Natural killer cell (primary cell): Measurements from ENCODE around the gene PROCA1. TPM values are rescaled to one million over a fixed set of nuclear protein-coding genes. Genes with fewer than 3 reads are reported as not detected.
A peak's percentile ranks its signal among the peaks of the same experiment; 100 is the strongest.

Experiments
- ATAC-seq, 3 donors: fragments of 150-1000 bp in 2 of 3; fragments of 200-7000 bp in 1 of 3; cut with Tn5 transposase; 1 replicate in 1 of 3; 2 replicates in 2 of 3; pipeline ENCODE4 v1.10.0; 2021; ENCODE audit warnings: mild to moderate bottlenecking in 2 of 3, moderate library complexity in 2 of 3
- DNase-seq, 2 donors: peaks; one replicate each; pipeline versions ENCODE4 v3.0.0 to v3.0.0-alpha.2; 2013 to 2021; ENCODE audit warnings: mixed read lengths in 1 of 2
- H3K27ac ChIP-seq: one replicate; pipeline ENCODE4 v1.5.1; 2013; ENCODE audit warnings: mild to moderate bottlenecking, low read length
- H3K27me3 ChIP-seq: one replicate; pipeline ENCODE4 v1.6.1; 2013; ENCODE audit warnings: low read length; ENCODE audit not compliant: control insufficient read depth, insufficient read depth
- H3K36me3 ChIP-seq: one replicate; pipeline ENCODE4 v1.6.1; 2013; ENCODE audit warnings: low read length; ENCODE audit not compliant: control insufficient read depth, insufficient read depth
- H3K4me1 ChIP-seq: one replicate; pipeline ENCODE4 v1.6.1; 2013; ENCODE audit warnings: low read length; ENCODE audit not compliant: control insufficient read depth, insufficient read depth
- H3K4me3 ChIP-seq: one replicate; pipeline ENCODE4 v1.5.1; 2013; ENCODE audit warnings: low read length
- H3K9me3 ChIP-seq: one replicate; pipeline ENCODE4 v1.6.1; 2013; ENCODE audit warnings: low read length; ENCODE audit not compliant: control insufficient read depth, insufficient read depth
- H3K27ac Mint-ChIP-seq, 2 donors: one replicate each; pipeline ENCODE4 v1.8.0; 2022; ENCODE audit warnings: mild to moderate bottlenecking in 2 of 2, mixed read lengths in 2 of 2, moderate library complexity in 1 of 2
- H3K27me3 Mint-ChIP-seq, 2 donors: one replicate each; pipeline ENCODE4 v1.8.0; 2022; ENCODE audit warnings: low read depth in 2 of 2, mixed read lengths in 2 of 2
- H3K36me3 Mint-ChIP-seq: one replicate; pipeline ENCODE4 v1.8.0; 2022; ENCODE audit warnings: mixed read lengths
- H3K4me1 Mint-ChIP-seq, 2 donors: one replicate each; pipeline ENCODE4 v1.8.0; 2022; ENCODE audit warnings: mixed read lengths in 2 of 2
- H3K4me3 Mint-ChIP-seq: one replicate; pipeline ENCODE4 v1.8.0; 2022; ENCODE audit warnings: mild to moderate bottlenecking, moderate library complexity, mixed read lengths
- H3K9me3 Mint-ChIP-seq, 2 donors: one replicate each; pipeline ENCODE4 v1.8.0; 2022; ENCODE audit warnings: mixed read lengths in 2 of 2
- CTCF ChIP-seq: fragments of 200-600 bp; IDR thresholded peaks from one replicate; pipeline ENCODE4 v1.8.0; 2022; ENCODE audit warnings: antibody characterized with exemption
- WGBS: methylation state at CpG from one replicate; pipeline ENCODE4 v1.1.7; 2013; ENCODE audit warnings: missing lambda C conversion rate; ENCODE audit not compliant: insufficient coverage; 5-methylcytosine and 5-hydroxymethylcytosine counted together
- intact Hi-C: fragments of 100-400 bp; cut with micrococcal nuclease; formaldehyde crosslinking; loops from one replicate; pipeline ENCODE4 v1.14.2; 2022
- total RNA-seq, 4 donors: library from RNA; stranded (reverse); fragments of 120-200 nt in 1 of 4; gene quantifications; one replicate each; pipeline versions ENCODE4 v1.2.3 to v1.2.4, GENCODE V29; 2013 to 2022

Gene PROCA1, protein sequence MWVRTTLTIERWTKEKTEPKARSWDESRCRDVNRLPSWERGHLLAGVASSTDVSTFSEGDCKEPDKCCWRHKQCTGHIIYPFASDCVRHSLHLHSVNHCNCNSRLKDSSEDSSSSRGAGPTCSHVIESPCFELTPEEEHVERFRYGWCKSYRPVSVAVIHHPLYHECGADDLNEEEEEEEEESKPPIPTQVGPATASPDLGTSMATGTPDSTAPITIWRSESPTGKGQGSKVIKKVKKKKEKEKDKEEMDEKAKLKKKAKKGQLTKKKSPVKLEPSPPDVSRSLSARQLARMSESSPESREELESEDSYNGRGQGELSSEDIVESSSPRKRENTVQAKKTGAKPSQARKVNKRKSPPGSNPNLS
- total RNA-seq: 1 to 10 TPM; 2.3 to 5.8 (median 3.6) TPM
- total RNA-seq (2013): 3.5 TPM

GRCh38 chr17:28711723-28712031 is at the start of gene PROCA1:
PROCA1 (minus strand) TSS chr17:28711888; CDS start chr17:28711660, 228 bp downstream.
- Mint-ChIP-seq H3K27me3 (peaks cover 15 to 17% of the 10 kb centered on the region in 2 donors), H3K4me1 (peaks cover 18 to 20% of the 10 kb centered on the region in 2 donors), H3K27ac (peak within 1 kb of the TSS; percentile 80 to 88), H3K9me3 (no peaks in the 10 kb centered on the region), H3K4me3 (peak within 1 kb of the TSS; percentile 93), H3K36me3 (no peaks in the 10 kb centered on the region)
- no peak for TF ChIP-seq CTCF
- Histone ChIP-seq H3K36me3 (no peaks in the 10 kb centered on the region), H3K4me3 (peak within 1 kb of the TSS; percentile 62), H3K27me3 (peaks cover 5% of the 10 kb centered on the region), H3K4me1 (peaks cover 21% of the 10 kb centered on the region), H3K9me3 (no peaks in the 10 kb centered on the region), H3K27ac (peak within 1 kb of the TSS; percentile 82)
- intact Hi-C loops: loop anchor here (10.0 kb wide), 1 partner anchor 377 kb away; the partner anchor contains the start of genes IFT20 and TNFAIP1
- DNase-seq: peak in 1 of 2 donors; percentile 67
- ATAC-seq: peak; percentile 39 to 57 (median 41)
- under 1% methylated on average over 20 of the region's 20 CpGs for WGBS

GRCh38 chr17:28760601-28761562 is 49.2 kb upstream of the PROCA1 start:
- H3K36me3 ChIP-seq: peaks cover 22% of the 10 kb centered on the region
- ATAC-seq: no peak
- H3K27ac ChIP-seq: no peak overlapping the region
- no peak for DNase-seq
- intact Hi-C loops: loop anchor here (5.0 to 10.0 kb wide), 4 partner anchors 34 to 354 kb away; partner anchors contain the start of genes DHRS13, NEK8 and TLCD1
- H3K36me3 Mint-ChIP-seq: peaks cover 6% of the 10 kb centered on the region
- H3K27ac Mint-ChIP-seq: no peak overlapping the region
- no peaks in the 10 kb centered on the region for H3K9me3 Mint-ChIP-seq
- H3K4me1 Mint-ChIP-seq: peaks cover 5% of the 10 kb centered on the region in 2 donors
- H3K9me3 ChIP-seq: no peaks in the 10 kb centered on the region
- TF ChIP-seq CTCF: no peak
- no peak overlapping the region for H3K4me3 Mint-ChIP-seq
- WGBS: 63% methylated on average over 9 of the region's 9 CpGs
- no peaks in the 10 kb centered on the region for H3K27me3 Mint-ChIP-seq
- H3K27me3 ChIP-seq: no peaks in the 10 kb centered on the region
- no peaks in the 10 kb centered on the region for H3K4me1 ChIP-seq
- H3K4me3 ChIP-seq: no peak overlapping the region

GRCh38 chr17:28759256-28759865 is 47.7 kb upstream of the PROCA1 start:
- no peak for TF ChIP-seq CTCF
- Histone ChIP-seq H3K36me3 (peaks cover 17% of the 10 kb centered on the region), H3K4me1 (no peaks in the 10 kb centered on the region), H3K27ac (no peak overlapping the region), H3K27me3 (no peaks in the 10 kb centered on the region), H3K9me3 (no peaks in the 10 kb centered on the region), H3K4me3 (no peak overlapping the region)
- DNase-seq: no peak
- Mint-ChIP-seq H3K27me3 (no peaks in the 10 kb centered on the region), H3K27ac (no peak overlapping the region), H3K4me3 (no peak overlapping the region), H3K4me1 (peaks cover 5% of the 10 kb centered on the region in 2 donors), H3K36me3 (peaks cover 6% of the 10 kb centered on the region), H3K9me3 (no peaks in the 10 kb centered on the region)
- 98% methylated on average over 18 of the region's 18 CpGs for whole genome bisulfite sequencing
- intact Hi-C loops: no loop called here
- no peak for ATAC-seq
